Vagina (tissue), 2 donors: ENCODE data around the gene CEP63.

Experiments used
- CTCF ChIP-seq, 3 experiments: fragments of 450-650 bp in 2 of 3; fragments of 200-600 bp in 1 of 3; sonication (generic) in 1 of 3; IDR thresholded peaks; one replicate each; pipeline ENCODE4 v1.5.1; 2017 to 2019; ENCODE audit warnings: antibody characterized with exemption in 3 of 3, mild to moderate bottlenecking in 2 of 3, moderate library complexity in 2 of 3
- POLR2A ChIP-seq, 2 donors: fragments of 450-650 bp; IDR thresholded peaks; one replicate each; pipeline ENCODE4 v1.6.1; 2017; ENCODE audit warnings: antibody characterized with exemption in 2 of 2, mild to moderate bottlenecking in 2 of 2, moderate library complexity in 2 of 2
- POLR2AphosphoS5 ChIP-seq, 2 donors: sonication (generic); formaldehyde crosslinking; IDR thresholded peaks; one replicate each; pipeline ENCODE4 v1.9.0; 2017; ENCODE audit warnings: antibody characterized with exemption in 2 of 2, mild to moderate bottlenecking in 2 of 2, low read depth in 1 of 2; ENCODE audit not compliant: insufficient read depth in 1 of 2

- TF ChIP-seq CTCF (IDR thresholded peaks at IDR 0.05): no peak
- no peak for TF ChIP-seq POLR2A (IDR thresholded peaks at IDR 0.05)
- TF ChIP-seq POLR2AphosphoS5 (IDR thresholded peaks at IDR 0.05; ENCODE audit: insufficient read depth in 1 of 2, low read depth in 1 of 2): no peak
These were observed 66.9 kb downstream of the CEP63 start for GRCh38 chr3:134552784-134553183.
